ENCODE results near the gene RUBCNL. TPM values are rescaled to one million over a fixed set of nuclear protein-coding genes. Genes with fewer than 3 reads are reported as not detected.

The RUBCNL gene
- total RNA-seq, 1 experiment from 2014 or later = 0.42 TPM

- Histone ChIP-seq H3K9me2 (ENCODE audit: insufficient read depth) (no peaks in the 10 kb centered on the region), H4K20me1 (ENCODE audit: insufficient read depth) (no peaks in the 10 kb centered on the region), H3K9ac (ENCODE audit: low read length) (no peak overlapping the region), H2AFZ (ENCODE audit: low read depth, low read length, poor library complexity, severe bottlenecking) (no peak overlapping the region), H3K4me3 (replicated peaks in 1 of 2; ENCODE audit: low read depth in 1 of 2, low read length in 2 of 2) (no peak overlapping the region), H3K4me1 (ENCODE audit: control insufficient read depth in 1 of 2, insufficient read depth in 2 of 2, low read length in 2 of 2) (peaks cover 6 to 14% of the 10 kb centered on the region in 2 experiments; a peak in 3 of 4 replicates), H3K9me3 (ENCODE audit: control insufficient read depth in 1 of 2, insufficient read depth in 1 of 2, low read depth in 1 of 2, low read length in 2 of 2) (no peaks in the 10 kb centered on the region), H3K27me3 (ENCODE audit: insufficient read depth, low read length) (no peaks in the 10 kb centered on the region), H3K79me2 (ENCODE audit: insufficient read depth, low read length) (no peaks in the 10 kb centered on the region), H3K36me3 (ENCODE audit: control insufficient read depth in 1 of 2, insufficient read depth in 2 of 2, low read length in 2 of 2) (no peaks in the 10 kb centered on the region), H3K4me2 (ENCODE audit: low read length) (no peak overlapping the region), H3K27ac (ENCODE audit: low read depth, low read length) (no peak overlapping the region)
- POLR2A ChIA-PET = no interaction called here
- TF ChIP-seq ZNF274 (IDR thresholded peaks at IDR 0.05; ENCODE audit: low read depth, low read length) (no peak), EGR1 (IDR thresholded peaks at IDR 0.05; ENCODE audit: low read depth) (no peak), RAD21 (IDR thresholded peaks at IDR 0.05; ENCODE audit: low read depth) (no peak), POLR2A (IDR thresholded peaks at IDR 0.05; ENCODE audit: borderline replicate concordance, extremely low read depth, insufficient read depth, insufficient read length) (no peak), POLR2AphosphoS5 (IDR thresholded peaks at IDR 0.05; ENCODE audit: low read depth, low read length) (no peak), TCF7L2 (IDR thresholded peaks at IDR 0.05; ENCODE audit: borderline replicate concordance, extremely low read depth, insufficient read depth, insufficient read length) (no peak), CTCF (IDR thresholded peaks at IDR 0.05 in 2 of 3, conservative IDR thresholded peaks at IDR 0.05 in 1 of 3; ENCODE audit: borderline replicate concordance in 1 of 3, insufficient read depth in 1 of 3, low read depth in 2 of 3, low read length in 2 of 3) (no peak), FOSL1 (IDR thresholded peaks at IDR 0.05; ENCODE audit: low read depth) (no peak), CBX3 (IDR thresholded peaks at IDR 0.05; ENCODE audit: low read depth) (no peak), ZFX (IDR thresholded peaks at IDR 0.05) (no peak), EZH2 (IDR thresholded peaks at IDR 0.05) (no peak), EZH2phosphoT487 (IDR thresholded peaks at IDR 0.05; ENCODE audit: borderline replicate concordance) (no peak), SRF (IDR thresholded peaks at IDR 0.05; ENCODE audit: low read depth) (no peak), JUND (IDR thresholded peaks at IDR 0.05) (no peak), MAX (IDR thresholded peaks at IDR 0.05) (no peak), ATF3 (IDR thresholded peaks at IDR 0.05) (no peak), SIN3A (IDR thresholded peaks at IDR 0.05; ENCODE audit: low read depth) (no peak), CEBPB (IDR thresholded peaks at IDR 0.05; ENCODE audit: low read depth) (no peak), YY1 (IDR thresholded peaks at IDR 0.05; ENCODE audit: extremely low read depth, insufficient replicate concordance, low read depth, low read length) (no peak), ZBTB33 (IDR thresholded peaks at IDR 0.05; ENCODE audit: extremely low read depth, insufficient replicate concordance, low read length) (no peak)
- intact Hi-C loops (cut with micrococcal nuclease) = no loop called here
- RAD21 ChIA-PET (ENCODE audit: low non-redundant PET in 1 of 2, low total read pairs in 2 of 2, uncharacterized antibody in 2 of 2, unreplicated experiment in 2 of 2) = no interaction called here
- ATAC-seq = no peak
- CTCF ChIA-PET = no interaction called here
- no peak for DNase-seq (ENCODE audit: low read depth, low spot score)
- no TSS peak for BruUV-seq (replicated peaks)
Measured at GRCh38 chr13:46355901-46356590, 31.0 kb downstream of the RUBCNL start.
